SW480 (cell line): ENCODE results near the gene TSPAN10.

Experiments used
- DNase-seq: peaks from one replicate; pipeline ENCODE4 v3.0.0-alpha.2; 2016; ENCODE audit warnings: low spot score

The TSPAN10 gene

GRCh38 chr17:81687770-81688541, 51.0 kb downstream of the TSPAN10 start:
- DNase-seq, result no peak

- DNase-seq, result no peak
Measured at GRCh38 chr17:81688616-81689015, 51.6 kb downstream of the TSPAN10 start.

- DNase-seq, result no peak
Measured at GRCh38 chr17:81690066-81690465, 53.1 kb downstream of the TSPAN10 start.

GRCh38 chr17:81690549-81690948, 53.6 kb downstream of the TSPAN10 start:
- DNase-seq, result no peak

- DNase-seq, result no peak
Measured at GRCh38 chr17:81691196-81691595, 54.2 kb downstream of the TSPAN10 start.

GRCh38 chr17:81691608-81692007, 54.6 kb downstream of the TSPAN10 start:
- DNase-seq, result no peak

- no peak for DNase-seq
Measured at GRCh38 chr17:81693509-81694210, 56.7 kb downstream of the TSPAN10 start.

GRCh38 chr17:81694810-81695209, 57.8 kb downstream of the TSPAN10 start:
- no peak for DNase-seq

- DNase-seq, result no peak
Measured at GRCh38 chr17:81695211-81695610, 58.2 kb downstream of the TSPAN10 start.

- no peak for DNase-seq
Measured at GRCh38 chr17:81695801-81696200, 58.8 kb downstream of the TSPAN10 start.

GRCh38 chr17:81696218-81696941, 59.4 kb downstream of the TSPAN10 start:
- DNase-seq, result no peak

GRCh38 chr17:81697261-81698044, 60.5 kb downstream of the TSPAN10 start:
- DNase-seq, result no peak
